OCI-LY7 (cell line): ENCODE results near the gene C10orf62. TPM values are rescaled to one million over a fixed set of nuclear protein-coding genes. Genes with fewer than 3 reads are reported as not detected.

Experiments used
- BruUV-seq: library from RNA; stranded (reverse); fragments of 400-500 nt; replicated peaks from 2 replicates; lab custom pipeline; 2021; lab: Mats Ljungman, UMichigan
- CTCF ChIA-PET: fragments of 300-600 bp; sonication (Branson Sonifier 250); formaldehyde crosslinking; loops from one replicate; lab custom pipeline; 2022; ENCODE audit warnings: antibody characterized with exemption; ENCODE audit not compliant: unreplicated experiment; lab: Charles Lee
- POLR2A ChIA-PET: fragments of 300-600 bp; sonication (Branson Sonifier 250); formaldehyde crosslinking; loops from one replicate; lab custom pipeline; 2022; ENCODE audit warnings: antibody characterized with exemption; lab: Charles Lee
- DNase-seq: peaks from one replicate; pipeline ENCODE4 v3.0.0-alpha.2; 2015; ENCODE audit warnings: low spot score
- H2AFZ ChIP-seq: fragments of 200-600 bp; sonication (generic), shearing (Covaris generic); 2 replicates; pipeline ENCODE4 v1.6.1; 2014; ENCODE audit warnings: mild to moderate bottlenecking, antibody characterized with exemption, low read length, moderate library complexity
- H3K27ac ChIP-seq: fragments of 200-600 bp; sonication (generic); 2 replicates; pipeline ENCODE4 v1.5.1; 2014; ENCODE audit warnings: mixed run types, low read depth, mild to moderate bottlenecking, moderate library complexity, low read length, inconsistent platforms; ENCODE audit not compliant: poor library complexity, severe bottlenecking
- H3K36me3 ChIP-seq: fragments of 200-600 bp; sonication (generic); 2 replicates; pipeline ENCODE4 v1.6.1; 2014; ENCODE audit warnings: mild to moderate bottlenecking, antibody characterized with exemption, low read length, moderate library complexity, mixed read lengths; ENCODE audit not compliant: insufficient read depth
- H3K4me1 ChIP-seq: fragments of 200-600 bp; sonication (generic); 2 replicates; pipeline ENCODE4 v1.5.1; 2014; ENCODE audit warnings: mild to moderate bottlenecking, low read length; ENCODE audit not compliant: insufficient read depth, poor library complexity, severe bottlenecking
- H3K4me2 ChIP-seq: fragments of 200-600 bp; sonication (generic); 2 replicates; pipeline ENCODE4 v1.6.1; 2014; ENCODE audit warnings: mild to moderate bottlenecking, low read length
- H3K4me3 ChIP-seq: fragments of 200-600 bp; sonication (generic); 2 replicates; pipeline ENCODE4 v1.5.1; 2014; ENCODE audit warnings: mild to moderate bottlenecking, low read depth, low read length; ENCODE audit not compliant: poor library complexity, severe bottlenecking
- H3K79me2 ChIP-seq: fragments of 200-600 bp; sonication (generic); 2 replicates; pipeline ENCODE4 v1.6.1; 2016; ENCODE audit warnings: low read depth, mild to moderate bottlenecking, low read length, moderate library complexity, mixed read lengths; ENCODE audit not compliant: insufficient read depth
- H3K9me2 ChIP-seq: fragments of 200-600 bp; sonication (generic); 2 replicates; pipeline ENCODE4 v1.6.1; 2016; ENCODE audit warnings: mild to moderate bottlenecking, low read length, mixed read lengths; ENCODE audit not compliant: insufficient read depth
- H3K9me3 ChIP-seq: fragments of 200-600 bp; sonication (generic); 2 replicates; pipeline ENCODE4 v1.6.1; 2014; ENCODE audit warnings: mild to moderate bottlenecking, mixed run types, low read length, mixed read lengths
- H4K20me1 ChIP-seq: fragments of 200-600 bp; sonication (generic); 2 replicates; pipeline ENCODE4 v1.6.1; 2014; ENCODE audit warnings: mild to moderate bottlenecking, antibody characterized with exemption, low read length, moderate library complexity, mixed read lengths; ENCODE audit not compliant: insufficient read depth
- CTCF ChIP-seq: fragments of 200-600 bp; sonication (generic); conservative IDR thresholded peaks from 2 replicates; pipeline ENCODE4 v1.5.1; 2014; ENCODE audit warnings: mild to moderate bottlenecking, antibody characterized with exemption, low read length, moderate library complexity, mixed read lengths
- EZH2phosphoT487 ChIP-seq: fragments of 200-600 bp; sonication (generic); IDR thresholded peaks from 2 replicates; pipeline ENCODE4 v1.6.1; 2018; ENCODE audit warnings: low read depth, borderline replicate concordance, mild to moderate bottlenecking, mixed run types, antibody characterized with exemption, low read length, moderate library complexity, mixed read lengths
- intact Hi-C: fragments of 100-400 bp; cut with micrococcal nuclease; formaldehyde crosslinking; loops from one replicate; pipeline ENCODE4 v1.10.0; 2022; ENCODE audit not compliant: unreplicated experiment
- total RNA-seq, 2 experiments: library from RNA; depleted of rRNA in 1 of 2; stranded (reverse); fragments of >200 nt in 1 of 2; shearing (Covaris generic) in 1 of 2; gene quantifications; 2 replicates each; pipeline ENCODE4 v1.2.3, GENCODE V29; 2014 to 2022

Gene C10orf62
- total RNA-seq, 2 experiments from 2014 or later: not detected

GRCh38 chr10:97627731-97628130 is 38.2 kb downstream of the C10orf62 start:
- ChIA-PET CTCF (no interaction called here), POLR2A (interaction anchor here (1.3 kb wide), 1 partner anchor 11 kb away, joined by 3 read pairs; no protein-coding TSS in a partner anchor)
- intact Hi-C loops: no loop called here
- TF ChIP-seq EZH2phosphoT487 (no peak), CTCF (no peak)
- Histone ChIP-seq H3K36me3 (no peaks in the 10 kb centered on the region), H3K4me2 (no peak overlapping the region), H3K79me2 (no peaks in the 10 kb centered on the region), H3K4me1 (no peaks in the 10 kb centered on the region), H3K27ac (no peak overlapping the region), H2AFZ (no peak overlapping the region), H3K9me3 (no peaks in the 10 kb centered on the region), H3K4me3 (no peak overlapping the region), H3K9me2 (no peaks in the 10 kb centered on the region), H4K20me1 (no peaks in the 10 kb centered on the region)
- BruUV-seq: no TSS peak
- DNase-seq: no peak

- ChIA-PET POLR2A (interaction anchor here (1.3 kb wide), 1 partner anchor 10 kb away, joined by 3 read pairs; no protein-coding TSS in a partner anchor), CTCF (no interaction called here)
- no peak overlapping the region for H3K4me3 ChIP-seq
- H2AFZ ChIP-seq: no peak overlapping the region
- H3K36me3 ChIP-seq: no peaks in the 10 kb centered on the region
- no TSS peak for BruUV-seq
- H3K4me2 ChIP-seq: no peak overlapping the region
- no peak overlapping the region for H3K27ac ChIP-seq
- intact Hi-C loops: no loop called here
- H4K20me1 ChIP-seq: no peaks in the 10 kb centered on the region
- H3K9me2 ChIP-seq: no peaks in the 10 kb centered on the region
- no peaks in the 10 kb centered on the region for H3K4me1 ChIP-seq
- H3K9me3 ChIP-seq: no peaks in the 10 kb centered on the region
- DNase-seq: no peak
- no peaks in the 10 kb centered on the region for H3K79me2 ChIP-seq
- TF ChIP-seq CTCF (no peak), EZH2phosphoT487 (no peak)
Observed at GRCh38 chr10:97628228-97628627, 38.7 kb downstream of the C10orf62 start.

- Histone ChIP-seq H4K20me1 (no peaks in the 10 kb centered on the region), H3K4me1 (no peaks in the 10 kb centered on the region), H3K79me2 (no peaks in the 10 kb centered on the region), H3K27ac (no peak overlapping the region), H3K4me3 (no peak overlapping the region), H2AFZ (no peak overlapping the region), H3K4me2 (no peak overlapping the region), H3K9me3 (no peaks in the 10 kb centered on the region), H3K9me2 (no peaks in the 10 kb centered on the region), H3K36me3 (no peaks in the 10 kb centered on the region)
- BruUV-seq: no TSS peak
- intact Hi-C loops: no loop called here
- ChIA-PET POLR2A (no interaction called here), CTCF (no interaction called here)
- DNase-seq: no peak
- TF ChIP-seq CTCF (no peak), EZH2phosphoT487 (no peak)
Observed at GRCh38 chr10:97629289-97629688, 39.8 kb downstream of the C10orf62 start.
